Mucosa of descending colon (tissue), 3 donors: Measurements from ENCODE around the gene HSD3B1. TPM values are rescaled to one million over a fixed set of nuclear protein-coding genes. Genes with fewer than 3 reads are reported as not detected.
"Not testable (repeated sequence)": the region's sequence is repeated elsewhere in the genome, so short reads cannot be mapped to it uniquely, and the experiment has no call there.

Experiments used
- ATAC-seq: fragments of 200-7000 bp; cut with Tn5 transposase; one replicate; pipeline ENCODE4 v1.9.1; 2020; ENCODE audit warnings: mild to moderate bottlenecking, moderate library complexity
- DNase-seq, 3 donors: peaks; one replicate each; pipeline ENCODE4 v3.0.0-alpha.2; 2020
- H3K36me3 ChIP-seq: fragments of 200-600 bp; one replicate; pipeline ENCODE4 v1.8.0; 2021; ENCODE audit warnings: low read depth, mild to moderate bottlenecking
- H3K4me1 ChIP-seq: fragments of 200-600 bp; one replicate; pipeline ENCODE4 v1.8.0; 2021; ENCODE audit warnings: low read depth, mild to moderate bottlenecking
- H3K4me3 ChIP-seq: fragments of 200-600 bp; one replicate; pipeline ENCODE4 v1.8.0; 2021; ENCODE audit warnings: mild to moderate bottlenecking
- H3K9me3 ChIP-seq: fragments of 200-600 bp; one replicate; pipeline ENCODE4 v1.8.0; 2021; ENCODE audit warnings: mild to moderate bottlenecking
- intact Hi-C, 2 donors: fragments of 100-400 bp; cut with DNase I in 1 of 2; cut with micrococcal nuclease in 1 of 2; formaldehyde crosslinking; loops; one replicate each; pipeline versions ENCODE4 v1.11.0 to v1.11.1; 2022; cut with DNase I, micrococcal nuclease
- total RNA-seq, 3 donors: library from RNA; stranded (reverse); fragmentation: NEBNext Ultra II Directional in 2 of 3; extraction: Animal tissue kit (Norgen Biotek cat#: 25700) in 2 of 3; gene quantifications; one replicate each; pipeline versions ENCODE4 v1.2.1 to v1.2.4, GENCODE V29; 2021 to 2023
- TF ChIP-seq, protein P1 (sequence below): fragments of 200-600 bp; IDR thresholded peaks from one replicate; pipeline ENCODE4 v1.8.0; 2022; ENCODE audit warnings: antibody characterized with exemption, mild to moderate bottlenecking
- donor health status: DM: no; HTN: no; CAD: no; lungs with moderate emphysema.
- donor health status: DM: no; HTN: no; CAD: no.
- donor health status: DM: no; HTN: yes; CAD: no.

Gene HSD3B1
- total RNA-seq, 3 donors from 2014 or later: 0.41 to 0.48 TPM; not detected in 1

DNA sequence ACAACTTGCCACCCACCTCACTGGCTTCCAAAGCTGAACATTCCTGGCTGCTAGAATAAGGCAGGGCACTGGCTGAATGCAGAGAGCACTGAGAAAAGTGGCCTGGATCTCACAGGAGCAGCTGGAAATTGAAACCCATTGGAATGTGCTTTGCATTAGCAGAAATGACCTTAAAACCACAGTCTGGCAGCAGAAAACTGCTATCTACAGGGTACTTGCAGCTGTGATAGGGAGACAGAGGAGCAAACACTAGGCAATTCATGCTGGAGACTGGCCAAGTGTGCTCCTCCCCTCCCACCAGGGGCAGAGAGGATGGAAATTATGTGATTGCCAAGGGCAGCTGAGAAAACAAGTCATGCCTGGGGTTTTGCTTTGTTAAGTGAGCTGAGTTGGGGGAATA lies 47.2 kb downstream of the HSD3B1 start:
- intact Hi-C loops: no loop called here
- DNase-seq (peak in 1 of 3 donors; percentile 38), ATAC-seq (peak; percentile 62)
- TF ChIP-seq, protein P1, sequence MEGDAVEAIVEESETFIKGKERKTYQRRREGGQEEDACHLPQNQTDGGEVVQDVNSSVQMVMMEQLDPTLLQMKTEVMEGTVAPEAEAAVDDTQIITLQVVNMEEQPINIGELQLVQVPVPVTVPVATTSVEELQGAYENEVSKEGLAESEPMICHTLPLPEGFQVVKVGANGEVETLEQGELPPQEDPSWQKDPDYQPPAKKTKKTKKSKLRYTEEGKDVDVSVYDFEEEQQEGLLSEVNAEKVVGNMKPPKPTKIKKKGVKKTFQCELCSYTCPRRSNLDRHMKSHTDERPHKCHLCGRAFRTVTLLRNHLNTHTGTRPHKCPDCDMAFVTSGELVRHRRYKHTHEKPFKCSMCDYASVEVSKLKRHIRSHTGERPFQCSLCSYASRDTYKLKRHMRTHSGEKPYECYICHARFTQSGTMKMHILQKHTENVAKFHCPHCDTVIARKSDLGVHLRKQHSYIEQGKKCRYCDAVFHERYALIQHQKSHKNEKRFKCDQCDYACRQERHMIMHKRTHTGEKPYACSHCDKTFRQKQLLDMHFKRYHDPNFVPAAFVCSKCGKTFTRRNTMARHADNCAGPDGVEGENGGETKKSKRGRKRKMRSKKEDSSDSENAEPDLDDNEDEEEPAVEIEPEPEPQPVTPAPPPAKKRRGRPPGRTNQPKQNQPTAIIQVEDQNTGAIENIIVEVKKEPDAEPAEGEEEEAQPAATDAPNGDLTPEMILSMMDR: no peak
- H3K4me1 ChIP-seq: no peaks in the 10 kb centered on the region
- H3K36me3 ChIP-seq: no peaks in the 10 kb centered on the region
- H3K4me3 ChIP-seq: no peak overlapping the region
- no peaks in the 10 kb centered on the region for H3K9me3 ChIP-seq

GRCh38 chr1:119556423-119556822 lies 49.4 kb downstream of the HSD3B1 start:
- H3K4me3 ChIP-seq: no peak overlapping the region
- TF ChIP-seq, protein P1: no peak
- DNase-seq: no peak
- intact Hi-C loops: no loop called here
- H3K9me3 ChIP-seq: no peaks in the 10 kb centered on the region
- ATAC-seq: no peak
- H3K4me1 ChIP-seq: no peaks in the 10 kb centered on the region
- H3K36me3 ChIP-seq: no peaks in the 10 kb centered on the region

- intact Hi-C loops, H3K4me3 ChIP-seq, DNase-seq, H3K36me3 ChIP-seq, H3K4me1 ChIP-seq, H3K9me3 ChIP-seq, ATAC-seq: not testable (repeated sequence)
Observed at GRCh38 chr1:119560402-119560801, 53.4 kb downstream of the HSD3B1 start.

DNA sequence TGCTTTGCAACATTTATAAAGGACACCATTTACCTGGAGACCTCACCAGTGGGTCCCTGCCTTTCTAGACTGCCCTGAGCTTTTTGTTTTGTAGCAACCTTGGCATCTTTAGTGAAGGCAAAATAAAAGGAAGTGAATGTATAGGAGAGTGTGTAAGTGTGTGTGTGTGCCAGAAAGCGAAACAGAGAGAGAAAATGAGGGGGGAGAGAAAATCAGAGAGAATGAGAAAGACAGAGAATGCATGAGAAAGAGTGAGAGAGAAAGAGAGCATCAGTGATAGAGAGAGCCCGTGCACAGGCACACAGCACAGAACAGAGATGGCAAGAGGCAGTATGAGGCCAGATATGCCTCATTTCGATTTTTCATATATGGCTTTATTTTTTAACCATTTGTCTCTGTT lies 57.5 kb downstream of the HSD3B1 start:
- DNase-seq (no peak), ATAC-seq (no peak)
- H3K9me3 ChIP-seq: no peaks in the 10 kb centered on the region
- intact Hi-C loops: no loop called here
- H3K36me3 ChIP-seq: no peaks in the 10 kb centered on the region
- H3K4me1 ChIP-seq: peaks cover 3% of the 10 kb centered on the region
- TF ChIP-seq, protein P1: no peak
- H3K4me3 ChIP-seq: no peak overlapping the region

Other genes starting within 250 kb of the HSD3B1 start
- gene HAO2, start 138.4 kb upstream of the HSD3B1 start, total RNA-seq: not detected
- gene HSD3B2, start 92.1 kb upstream of the HSD3B1 start, total RNA-seq: 10 to 100 TPM in 1 of 3 donors, 1 to 10 TPM in 2; 2.3 to 14.7 (median 4.1) TPM
- 1 to 10 TPM; 1.8 to 7.8 (median 2.8) TPM for gene ZNF697, start 141.1 kb downstream of the HSD3B1 start, total RNA-seq
- gene PHGDH, start 204.7 kb downstream of the HSD3B1 start, total RNA-seq: 10 to 100 TPM in 2 of 3 donors, 1 to 10 TPM in 1; 3.3 to 32.9 (median 13.2) TPM